Measurements from ENCODE around the gene PRKRA. TPM values are rescaled to one million over a fixed set of nuclear protein-coding genes. Genes with fewer than 3 reads are reported as not detected.

The PRKRA gene
- total and polyA plus RNA-seq, 9 of the 15 experiments (the other 6 are each of a cell fraction or from before 2014, with no cell fraction given): 14.1 to 78.1 (median 52.3) TPM

DNA sequence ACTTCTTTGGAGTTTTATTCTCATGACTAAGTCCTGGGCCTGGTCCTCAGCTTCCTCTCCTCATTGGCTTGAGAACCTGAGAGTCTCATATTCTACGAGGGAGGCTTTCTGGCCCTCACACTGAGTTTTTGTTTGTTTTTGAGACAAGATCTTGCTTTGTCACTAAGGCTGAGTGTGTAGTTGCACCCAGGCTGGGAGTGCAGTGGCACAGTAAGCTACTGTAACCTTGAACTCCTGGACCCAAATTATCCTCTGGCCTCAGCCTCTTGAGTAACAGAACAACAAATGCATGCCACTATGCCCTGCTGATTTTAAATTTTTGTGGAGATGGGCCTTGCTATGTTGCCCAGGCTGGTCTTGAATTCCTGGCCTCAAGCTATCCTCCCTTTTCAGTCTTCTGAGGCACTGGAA lies 22.6 kb downstream of the PRKRA start (continued):
- TF ChIP-seq REST (IDR thresholded peaks at IDR 0.05; ENCODE audit: borderline replicate concordance) (no peak), REST (CRISPR knock-in tag; IDR thresholded peaks at IDR 0.05; ENCODE audit: low read depth) (no peak), MEF2D (tag; conservative IDR thresholded peaks at IDR 0.05; ENCODE audit: low read depth) (no peak), TCF15 (CRISPR knock-in tag; IDR thresholded peaks at IDR 0.05) (no peak), USF1 (CRISPR knock-in tag; IDR thresholded peaks at IDR 0.05) (no peak), MAFF (IDR thresholded peaks at IDR 0.05; ENCODE audit: low read length) (peak; percentile 74), ESRRA (IDR thresholded peaks at IDR 0.05; ENCODE audit: borderline replicate concordance, low read depth) (peak; percentile 60; the same call in 1 of the 2 replicates), ZNF174 (CRISPR knock-in tag; IDR thresholded peaks at IDR 0.05) (no peak), ZNF347 (CRISPR knock-in tag; IDR thresholded peaks at IDR 0.05; ENCODE audit: low read depth) (no peak), MAFK (IDR thresholded peaks at IDR 0.05; ENCODE audit: low read length) (peak; percentile 69), RCOR1 (IDR thresholded peaks at IDR 0.05; ENCODE audit: borderline replicate concordance in 1 of 2, low read depth in 2 of 2, low read length in 2 of 2) (peak in 1 of 2 experiments; percentile 84; a peak in 2 of 4 replicates), NBN (IDR thresholded peaks at IDR 0.05; ENCODE audit: low read depth) (no peak), RBM22 (IDR thresholded peaks at IDR 0.05; ENCODE audit: low read depth, low read length, poor library complexity, severe bottlenecking) (no peak)
- TF ChIP-seq, protein P1, sequence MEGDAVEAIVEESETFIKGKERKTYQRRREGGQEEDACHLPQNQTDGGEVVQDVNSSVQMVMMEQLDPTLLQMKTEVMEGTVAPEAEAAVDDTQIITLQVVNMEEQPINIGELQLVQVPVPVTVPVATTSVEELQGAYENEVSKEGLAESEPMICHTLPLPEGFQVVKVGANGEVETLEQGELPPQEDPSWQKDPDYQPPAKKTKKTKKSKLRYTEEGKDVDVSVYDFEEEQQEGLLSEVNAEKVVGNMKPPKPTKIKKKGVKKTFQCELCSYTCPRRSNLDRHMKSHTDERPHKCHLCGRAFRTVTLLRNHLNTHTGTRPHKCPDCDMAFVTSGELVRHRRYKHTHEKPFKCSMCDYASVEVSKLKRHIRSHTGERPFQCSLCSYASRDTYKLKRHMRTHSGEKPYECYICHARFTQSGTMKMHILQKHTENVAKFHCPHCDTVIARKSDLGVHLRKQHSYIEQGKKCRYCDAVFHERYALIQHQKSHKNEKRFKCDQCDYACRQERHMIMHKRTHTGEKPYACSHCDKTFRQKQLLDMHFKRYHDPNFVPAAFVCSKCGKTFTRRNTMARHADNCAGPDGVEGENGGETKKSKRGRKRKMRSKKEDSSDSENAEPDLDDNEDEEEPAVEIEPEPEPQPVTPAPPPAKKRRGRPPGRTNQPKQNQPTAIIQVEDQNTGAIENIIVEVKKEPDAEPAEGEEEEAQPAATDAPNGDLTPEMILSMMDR (IDR thresholded peaks at IDR 0.05 in 2 of 3, conservative IDR thresholded peaks at IDR 0.05 in 1 of 3; ENCODE audit: insufficient read depth in 2 of 3, low read depth in 1 of 3, low read length in 3 of 3): no peak
- TF ChIP-seq, protein P2, sequence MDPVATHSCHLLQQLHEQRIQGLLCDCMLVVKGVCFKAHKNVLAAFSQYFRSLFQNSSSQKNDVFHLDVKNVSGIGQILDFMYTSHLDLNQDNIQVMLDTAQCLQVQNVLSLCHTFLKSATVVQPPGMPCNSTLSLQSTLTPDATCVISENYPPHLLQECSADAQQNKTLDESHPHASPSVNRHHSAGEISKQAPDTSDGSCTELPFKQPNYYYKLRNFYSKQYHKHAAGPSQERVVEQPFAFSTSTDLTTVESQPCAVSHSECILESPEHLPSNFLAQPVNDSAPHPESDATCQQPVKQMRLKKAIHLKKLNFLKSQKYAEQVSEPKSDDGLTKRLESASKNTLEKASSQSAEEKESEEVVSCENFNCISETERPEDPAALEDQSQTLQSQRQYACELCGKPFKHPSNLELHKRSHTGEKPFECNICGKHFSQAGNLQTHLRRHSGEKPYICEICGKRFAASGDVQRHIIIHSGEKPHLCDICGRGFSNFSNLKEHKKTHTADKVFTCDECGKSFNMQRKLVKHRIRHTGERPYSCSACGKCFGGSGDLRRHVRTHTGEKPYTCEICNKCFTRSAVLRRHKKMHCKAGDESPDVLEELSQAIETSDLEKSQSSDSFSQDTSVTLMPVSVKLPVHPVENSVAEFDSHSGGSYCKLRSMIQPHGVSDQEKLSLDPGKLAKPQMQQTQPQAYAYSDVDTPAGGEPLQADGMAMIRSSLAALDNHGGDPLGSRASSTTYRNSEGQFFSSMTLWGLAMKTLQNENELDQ (CRISPR knock-in tag; IDR thresholded peaks at IDR 0.05; ENCODE audit: borderline replicate concordance): no peak

Measured in K562 (cell line).